Embryonic facial prominence (tissue), 1 donor: ENCODE measurements around the gene UCP3.

Experiments
- DNase-seq: peaks from one replicate; pipeline ENCODE4 v3.0.0-alpha.2; 2016; ENCODE audit errors: extremely low spot score

Gene UCP3

DNA sequence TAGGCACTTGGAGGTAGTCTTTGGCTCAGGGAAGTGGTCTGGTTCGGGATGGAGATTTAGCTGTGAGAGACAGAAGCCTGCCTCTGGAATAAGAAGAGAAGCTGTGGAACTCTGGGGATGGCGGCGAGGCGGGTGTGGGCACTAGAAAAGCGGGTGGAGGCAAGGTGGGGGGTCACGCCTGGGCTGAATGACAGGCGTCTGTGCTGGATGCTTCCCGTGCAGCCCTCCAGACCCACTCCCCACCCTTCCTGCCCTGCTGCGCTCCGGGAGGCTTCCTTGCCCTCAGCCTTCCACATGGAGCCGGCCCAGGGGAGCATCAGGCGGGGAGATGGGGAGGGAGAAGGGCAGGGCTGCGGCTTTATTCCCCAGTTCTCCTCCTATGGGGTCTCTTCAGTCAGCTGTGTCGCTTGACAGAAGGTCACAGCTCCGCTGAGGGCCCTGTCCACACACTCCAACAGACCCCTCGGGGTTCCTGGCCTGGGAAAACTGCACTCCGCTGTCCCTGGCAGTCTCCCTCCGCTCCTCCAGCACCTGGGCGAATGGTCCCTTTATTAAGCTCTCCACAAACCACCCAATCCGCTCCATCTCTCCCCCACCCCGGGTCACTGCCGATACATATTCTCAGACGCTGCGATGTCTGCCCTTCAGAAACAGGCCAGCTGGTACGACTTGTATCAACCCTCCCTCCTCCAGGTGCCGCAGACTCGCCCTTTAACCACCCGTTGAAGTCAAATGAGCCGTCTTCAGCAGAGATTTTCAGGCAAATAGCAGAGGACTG lies 51.8 kb downstream of the UCP3 start:
- DNase-seq: no peak

DNA sequence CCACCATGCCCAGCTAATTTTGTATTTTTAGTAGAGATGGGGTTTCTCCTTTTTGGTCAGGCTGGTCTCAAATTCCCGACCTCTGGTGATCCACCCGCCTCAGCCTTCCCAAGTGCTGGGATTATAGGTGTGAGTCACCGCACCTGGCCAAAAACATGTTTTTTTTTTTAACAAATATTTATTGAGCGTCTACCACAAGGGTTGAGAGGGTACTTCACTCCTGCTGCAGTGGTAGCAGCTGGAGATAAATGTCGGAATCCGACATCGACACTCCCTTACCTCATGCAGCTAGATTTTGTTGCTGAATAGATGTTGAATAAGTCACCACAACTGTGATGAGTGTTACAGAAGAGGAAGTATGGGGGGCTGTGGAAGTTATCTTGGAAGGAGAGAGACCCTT lies 57.1 kb downstream of the UCP3 start:
- no peak for DNase-seq

DNA sequence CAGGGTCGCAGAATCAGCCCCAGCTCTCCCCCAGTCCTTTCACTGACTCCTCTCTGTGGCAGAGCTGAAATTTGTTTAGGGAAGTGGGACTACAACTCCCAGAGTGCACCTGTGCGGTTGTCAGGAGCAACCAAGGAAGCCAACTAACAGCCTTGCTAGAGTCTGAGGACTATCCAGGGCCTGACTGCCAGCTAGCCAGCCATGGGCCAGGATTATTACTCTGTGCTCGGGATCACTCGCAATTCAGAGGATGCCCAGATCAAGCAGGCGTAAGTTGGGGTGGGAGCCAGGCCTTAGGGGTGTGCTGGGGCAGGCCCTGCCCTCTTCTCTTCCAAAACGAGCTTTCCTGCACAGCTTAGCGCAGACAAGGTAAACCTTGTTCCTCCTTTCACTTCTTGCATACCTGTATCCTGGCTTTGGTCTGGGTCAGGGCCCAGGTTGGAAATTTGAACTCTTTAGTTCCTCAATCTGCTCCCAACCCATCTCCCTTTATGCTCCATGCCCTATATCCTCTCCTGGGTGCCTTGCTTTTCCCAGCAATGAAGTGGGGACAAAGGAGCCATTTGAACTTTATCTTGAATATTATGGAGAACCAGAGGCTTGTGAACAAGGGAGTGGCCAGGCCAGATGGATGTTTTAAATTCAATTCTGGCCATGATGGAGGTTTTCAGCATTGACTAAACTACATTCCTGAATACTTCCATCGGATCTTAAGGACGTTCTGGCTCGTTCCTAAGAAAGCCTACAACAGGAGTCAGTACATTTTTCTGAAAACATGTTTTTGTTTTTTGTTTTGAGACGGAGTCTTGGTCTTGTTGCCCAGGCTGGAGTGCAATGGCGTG lies 57.8 kb downstream of the UCP3 start, which contains the start of gene DNAJB13:
TSS of gene DNAJB13 (plus strand) at position 158 of the 842 bp plus-strand sequence. CDS start at position 202, 44 bp downstream.
- no peak for DNase-seq
